HEK293T (cell line): ENCODE data around the gene EDIL3.

ENCODE experiments used
- FOXA1 ChIP-seq: fragments of 450-650 bp; IDR thresholded peaks from 2 replicates; pipeline ENCODE4 v1.6.1; 2016; ENCODE audit warnings: mild to moderate bottlenecking
- SP1 ChIP-seq: fragments of 450-650 bp; IDR thresholded peaks from 2 replicates; pipeline ENCODE4 v1.6.1; 2017
- ZNF384 ChIP-seq: fragments of 450-650 bp; IDR thresholded peaks from 2 replicates; pipeline ENCODE4 v1.6.1; 2016

DNA sequence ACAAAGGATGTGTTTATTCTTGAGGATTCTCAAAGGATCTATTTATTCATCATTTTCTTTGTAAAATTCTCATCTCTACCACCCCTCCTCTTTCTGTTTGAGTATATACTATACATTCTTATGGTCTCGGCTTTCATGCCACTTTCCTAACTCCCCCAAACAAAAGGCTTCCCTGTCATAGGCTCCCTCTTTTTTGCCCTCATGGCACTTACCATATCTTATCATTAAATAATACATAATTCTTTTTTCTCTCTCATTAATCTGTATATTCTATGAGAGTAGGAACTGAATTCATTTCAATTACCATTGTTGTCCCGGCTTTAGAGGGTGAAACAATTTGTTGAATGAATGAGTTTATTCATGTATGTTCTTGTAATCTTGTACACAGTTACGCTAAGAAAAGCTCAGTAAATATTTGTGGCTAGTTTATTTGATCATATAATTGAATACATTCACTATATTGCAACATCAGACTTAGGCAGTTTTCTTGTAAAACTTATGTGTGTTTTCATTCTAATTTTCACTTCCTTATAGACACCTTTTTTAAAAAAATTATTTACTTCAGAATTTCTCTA, 254.6 kb downstream of the EDIL3 start:
- no peak for TF ChIP-seq SP1
- no peak for TF ChIP-seq ZNF384
- TF ChIP-seq FOXA1 = no peak
